GM18868 (cell line): ENCODE data around the gene ARNT2.

Experiments used
- ATAC-seq: cut with Tn5 transposase; IDR thresholded peaks from one replicate; pipeline ENCODE4 v1.9.1; 2021; ENCODE audit warnings: mild to moderate bottlenecking, moderate library complexity; ENCODE audit not compliant: unreplicated experiment

The ARNT2 gene

GRCh38 chr15:80550219-80550907, 146.2 kb downstream of the ARNT2 start:
- ATAC-seq = peak; percentile 72

- ATAC-seq = peak; percentile 14
These were observed 146.7 kb downstream of the ARNT2 start for GRCh38 chr15:80550908-80551260.

DNA sequence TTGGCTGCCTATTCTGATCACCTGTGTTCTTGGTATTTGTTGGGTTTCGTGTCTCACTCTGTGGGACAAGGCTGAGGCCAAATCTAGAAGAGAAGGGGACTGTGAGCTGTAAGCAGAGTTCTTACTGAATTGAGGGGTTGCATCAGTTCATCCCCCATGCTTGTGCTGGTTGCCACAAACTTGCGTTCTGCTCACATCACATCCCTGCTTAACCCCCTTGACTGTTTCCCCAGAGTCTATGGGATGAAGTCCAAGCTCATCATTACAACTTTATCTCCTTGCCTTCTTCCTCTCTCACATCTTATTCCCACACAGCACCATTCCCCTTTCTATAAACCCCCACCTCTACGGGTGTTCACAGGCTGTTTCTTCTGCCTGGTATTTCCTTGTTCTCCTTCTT, 147.2 kb downstream of the ARNT2 start:
- no peak for ATAC-seq

GRCh38 chr15:80554560-80554959, 150.4 kb downstream of the ARNT2 start:
- ATAC-seq = no peak

GRCh38 chr15:80556694-80557367, 152.6 kb downstream of the ARNT2 start:
- no peak for ATAC-seq

- ATAC-seq = no peak
These were observed 153.5 kb downstream of the ARNT2 start for GRCh38 chr15:80557441-80558234.

GRCh38 chr15:80558631-80559319, 154.6 kb downstream of the ARNT2 start:
- no peak for ATAC-seq

DNA sequence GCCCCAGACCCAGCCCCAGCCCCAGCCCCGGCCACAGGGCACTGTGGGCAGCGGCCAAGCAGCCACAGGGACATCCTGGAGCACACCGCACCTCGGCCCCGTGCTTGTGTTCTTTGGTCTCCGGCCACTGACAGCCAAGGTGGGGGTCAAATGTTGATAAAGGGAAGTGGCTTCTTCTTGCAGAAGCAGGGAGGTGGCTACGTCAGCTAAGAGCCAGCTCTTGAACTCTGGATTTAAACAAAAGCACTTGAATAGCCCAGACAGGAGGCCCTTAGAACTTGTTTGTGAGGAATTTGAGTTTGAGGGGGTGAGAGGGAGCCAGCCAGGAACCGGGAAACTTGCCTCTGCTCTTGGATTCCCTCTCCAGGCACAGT, 155.1 kb downstream of the ARNT2 start:
- no peak for ATAC-seq

DNA sequence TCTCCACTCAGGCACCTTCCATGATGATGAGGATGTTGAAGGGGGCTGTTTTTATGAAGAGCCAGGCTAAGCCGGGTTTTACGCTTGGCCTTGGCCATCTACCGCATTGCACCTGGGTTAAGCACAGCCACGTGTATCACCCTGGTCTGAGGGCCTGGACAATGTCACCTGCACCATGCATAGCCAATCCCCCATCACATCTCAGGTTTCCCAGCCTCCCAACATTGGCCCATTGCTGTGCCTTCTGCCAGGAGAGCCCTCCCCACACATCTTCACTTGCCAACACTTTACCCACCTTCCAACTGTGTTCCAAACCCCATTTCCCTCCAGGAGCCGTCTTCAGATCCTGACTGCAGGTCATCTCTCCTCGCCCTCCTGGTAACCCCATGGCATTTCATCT, 155.6 kb downstream of the ARNT2 start:
- ATAC-seq = no peak

- ATAC-seq = no peak
These were observed 156.6 kb downstream of the ARNT2 start for GRCh38 chr15:80560601-80561400.

GRCh38 chr15:80561500-80561899, 157.3 kb downstream of the ARNT2 start:
- ATAC-seq = no peak

DNA sequence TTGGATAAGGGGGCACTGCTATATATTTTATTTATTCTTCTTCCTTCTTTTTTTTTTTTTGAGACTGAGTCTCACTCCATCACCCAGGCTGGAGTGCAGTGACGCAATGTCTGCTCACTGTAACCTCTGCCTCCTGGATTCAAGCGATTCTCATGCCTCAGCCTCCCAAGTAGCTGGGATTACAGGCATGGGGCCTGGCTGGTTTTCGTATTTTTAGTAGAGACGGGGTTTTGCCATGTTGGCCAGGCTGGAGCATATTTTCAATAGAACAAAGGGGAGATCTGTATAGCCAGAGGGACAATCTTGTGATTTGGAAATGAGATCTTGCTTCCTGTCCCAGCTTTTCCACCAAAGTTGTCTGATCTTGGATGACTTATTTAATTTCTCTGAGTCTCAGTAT, 157.9 kb downstream of the ARNT2 start:
- no peak for ATAC-seq

GRCh38 chr15:80562846-80563245, 158.7 kb downstream of the ARNT2 start:
- ATAC-seq = no peak

DNA sequence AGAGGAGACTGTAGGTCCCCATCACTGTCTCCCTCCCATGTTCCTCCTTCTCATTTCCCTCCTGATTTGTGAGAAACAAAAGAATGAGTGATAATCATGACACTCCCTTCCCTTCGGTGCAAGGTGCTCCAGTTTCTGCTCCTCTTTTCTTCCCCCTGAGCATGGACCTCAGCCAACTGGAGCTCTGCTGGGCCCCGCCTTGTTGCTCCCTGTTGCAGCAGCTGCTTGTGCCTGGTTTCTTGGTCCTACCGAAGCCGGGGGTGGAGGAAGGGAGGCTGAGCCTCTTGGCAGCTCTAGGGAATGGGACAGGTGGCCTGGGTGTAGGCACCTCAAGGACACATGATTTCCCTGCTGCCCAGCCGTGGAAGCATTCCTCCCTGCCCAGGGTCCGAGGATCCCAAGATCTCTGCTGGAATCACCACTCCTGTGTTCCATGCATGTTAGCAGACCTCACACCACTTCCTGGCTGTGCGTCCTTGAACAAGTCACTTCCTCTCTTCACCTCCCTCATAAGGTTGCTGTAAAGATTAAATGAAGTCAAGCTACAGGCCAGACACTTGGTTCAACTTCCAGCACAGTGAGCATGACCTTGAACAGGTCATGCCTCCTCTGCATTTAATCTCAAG, 159.3 kb downstream of the ARNT2 start:
- no peak for ATAC-seq

DNA sequence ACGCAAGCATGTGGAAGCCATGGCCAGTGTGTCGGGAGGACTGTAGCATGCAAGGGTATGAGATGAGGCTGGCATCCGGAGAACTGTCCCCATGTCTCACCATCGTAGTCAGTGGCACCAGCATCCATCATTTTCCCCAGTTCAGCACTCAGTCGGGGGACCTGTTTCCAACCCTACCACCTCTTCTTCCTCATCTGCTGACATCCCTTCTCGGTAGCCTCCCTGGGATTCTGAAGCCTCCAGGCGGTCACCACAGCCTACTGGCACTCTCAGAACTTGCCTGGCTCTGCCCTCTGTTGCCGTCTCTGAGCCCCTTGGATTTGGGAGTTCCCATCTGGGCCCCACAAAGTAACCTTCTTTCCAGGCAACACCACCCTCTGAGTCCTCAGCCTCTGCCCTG, 159.9 kb downstream of the ARNT2 start:
- ATAC-seq = no peak

DNA sequence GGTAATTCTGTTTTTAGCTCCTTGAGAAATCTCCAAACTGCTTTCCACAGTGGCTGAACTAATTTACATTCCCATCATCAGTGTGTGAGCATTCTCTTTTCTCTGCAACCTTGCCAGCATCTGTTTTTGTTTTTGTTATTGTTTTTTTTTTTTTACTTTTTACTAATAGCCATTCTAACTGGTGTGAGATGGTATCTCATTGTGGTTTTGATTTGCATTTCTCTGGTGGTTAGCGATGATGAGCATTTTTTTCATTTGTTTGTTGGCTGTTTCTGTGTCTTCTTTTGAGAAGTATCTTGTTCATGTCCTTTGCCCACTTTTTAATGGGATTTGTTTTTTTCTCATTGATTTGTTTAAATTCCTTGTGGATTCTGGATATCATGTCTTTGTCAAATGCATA, 161.2 kb downstream of the ARNT2 start:
- no peak for ATAC-seq

- no peak for ATAC-seq
These were observed 161.8 kb downstream of the ARNT2 start for GRCh38 chr15:80565988-80566387.

DNA sequence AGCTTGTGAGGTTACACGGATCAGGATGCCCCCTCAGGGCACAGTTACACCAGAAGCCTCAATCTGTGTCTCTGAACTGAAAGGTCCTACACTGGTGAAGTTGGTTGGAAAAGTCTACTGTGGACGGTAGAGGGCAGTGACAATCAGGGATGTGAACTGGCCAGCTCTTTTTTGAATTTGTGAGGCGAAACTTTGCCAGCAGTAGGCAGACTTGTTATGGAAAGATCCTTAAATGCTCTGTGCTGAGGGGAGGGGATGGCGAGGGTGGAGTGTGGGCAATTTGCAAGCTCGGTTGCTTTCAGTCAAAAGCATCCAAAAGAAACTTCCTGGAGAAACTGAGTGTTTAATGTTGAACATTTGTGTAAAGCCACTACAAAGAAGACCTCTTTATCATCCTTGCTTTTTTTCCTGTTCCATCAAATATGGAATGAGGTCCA, 163.6 kb downstream of the ARNT2 start:
- ATAC-seq = no peak

DNA sequence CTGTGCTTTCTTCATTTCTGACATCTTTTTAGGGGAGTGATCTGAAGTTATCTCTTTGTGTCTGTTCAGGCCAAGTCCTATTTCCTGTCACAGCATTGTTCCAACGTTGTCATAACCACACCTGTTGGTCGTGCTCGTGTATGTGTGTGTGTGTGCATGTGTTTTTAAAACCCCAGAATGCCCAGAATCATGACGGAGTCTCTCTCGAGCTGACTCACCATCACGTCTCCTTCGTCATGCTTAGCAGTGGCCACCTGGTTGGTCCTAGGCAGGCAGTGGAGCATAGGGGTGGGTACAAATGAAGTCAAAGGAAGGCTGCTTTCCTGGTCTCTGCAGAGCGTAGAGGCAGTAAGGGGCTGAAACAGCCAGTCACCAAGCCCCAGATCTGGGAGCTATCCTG, 164.1 kb downstream of the ARNT2 start:
- ATAC-seq = no peak
